ENCODE data around the gene TMA7. TPM values are rescaled to one million over a fixed set of nuclear protein-coding genes. Genes with fewer than 3 reads are reported as not detected.

Gene TMA7
- polyA plus RNA-seq, 1 donor from 2014 or later, result 1,747 TPM

- H3K4me2 ChIP-seq (ENCODE audit: low read length), result no peak overlapping the region
- no peak overlapping the region for H3K9ac ChIP-seq (ENCODE audit: low read length)
- no peaks in the 10 kb centered on the region for H3K79me2 ChIP-seq (replicated peaks; ENCODE audit: insufficient read depth, low read length)
- no peaks in the 10 kb centered on the region for H3K36me3 ChIP-seq (ENCODE audit: insufficient read depth, low read length)
- no peaks in the 10 kb centered on the region for H3K27me3 ChIP-seq (ENCODE audit: insufficient read depth, low read depth, low read length)
- H3K9me2 ChIP-seq (ENCODE audit: insufficient read depth, low read length), result no peaks in the 10 kb centered on the region
- no peak overlapping the region for H2AFZ ChIP-seq (ENCODE audit: low read depth, low read length)
- no peak overlapping the region for H3K27ac ChIP-seq (ENCODE audit: low read length)
- TF ChIP-seq EZH2 (IDR thresholded peaks at IDR 0.05; ENCODE audit: borderline replicate concordance, insufficient read depth, low read length, poor library complexity, severe bottlenecking) (no peak), EP300 (conservative IDR thresholded peaks at IDR 0.05; ENCODE audit: poor library complexity, severe bottlenecking) (no peak)
- no peak overlapping the region for H3K4me3 ChIP-seq (ENCODE audit: low read length)
- no peaks in the 10 kb centered on the region for H3K9me3 ChIP-seq (ENCODE audit: low read length)
- H3F3A ChIP-seq (ENCODE audit: insufficient read depth, low read length, poor library complexity, severe bottlenecking), result no peaks in the 10 kb centered on the region
- no peaks in the 10 kb centered on the region for H4K20me1 ChIP-seq (ENCODE audit: insufficient read depth)
These were observed 30.5 kb upstream of the TMA7 start for GRCh38 chr3:48409291-48410201.

DNA sequence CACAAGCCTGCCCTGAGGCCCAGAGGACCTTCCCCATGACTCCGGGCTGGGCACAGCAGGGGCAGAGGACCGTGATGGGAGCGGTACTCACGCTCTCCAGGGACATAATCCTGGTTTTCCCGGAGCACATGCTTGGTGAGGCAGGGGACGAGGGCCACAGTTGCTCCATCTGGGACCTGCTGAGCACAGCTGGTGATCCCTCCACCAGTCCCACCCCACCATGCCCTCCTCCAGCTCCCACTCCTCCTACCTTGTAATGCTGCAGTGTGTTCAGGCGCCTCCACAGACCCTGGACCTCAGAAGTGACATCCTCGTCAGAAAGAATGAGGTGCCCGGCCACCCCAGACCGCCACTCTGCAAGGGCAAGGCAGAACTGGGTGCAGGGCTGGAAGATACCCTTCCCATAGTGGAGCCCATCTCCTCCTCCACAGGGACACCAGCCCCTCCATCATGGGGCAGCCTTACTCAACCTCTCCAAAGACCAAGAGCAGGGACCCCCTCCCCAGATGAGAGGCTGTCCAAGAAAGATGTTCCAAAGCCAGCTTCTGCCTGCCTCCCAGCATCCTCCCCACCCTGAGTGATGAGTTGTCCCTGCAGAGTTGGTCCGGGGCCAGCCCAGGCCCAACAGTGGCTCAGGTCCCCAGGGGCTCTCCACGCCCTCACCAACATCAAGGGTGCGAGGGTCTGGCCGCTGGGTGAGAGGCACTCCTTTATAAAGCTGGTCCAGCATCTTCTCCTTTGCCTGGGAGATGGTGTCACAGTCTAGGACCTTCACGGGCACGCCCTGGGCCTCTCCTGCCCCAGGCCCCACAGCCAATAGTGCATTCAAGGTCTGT lies 29.6 kb upstream of the TMA7 start:
- no peaks in the 10 kb centered on the region for H3K9me2 ChIP-seq (ENCODE audit: insufficient read depth, low read length)
- no peaks in the 10 kb centered on the region for H3K79me2 ChIP-seq (replicated peaks; ENCODE audit: insufficient read depth, low read length)
- H3K27ac ChIP-seq (ENCODE audit: low read length), result no peak overlapping the region
- no peaks in the 10 kb centered on the region for H4K20me1 ChIP-seq (ENCODE audit: insufficient read depth)
- H3K9ac ChIP-seq (ENCODE audit: low read length), result no peak overlapping the region
- TF ChIP-seq SMC3 (conservative IDR thresholded peaks at IDR 0.05; ENCODE audit: poor library complexity) (no peak), EP300 (conservative IDR thresholded peaks at IDR 0.05; ENCODE audit: poor library complexity, severe bottlenecking) (no peak), TAF1 (IDR thresholded peaks at IDR 0.05; ENCODE audit: low read depth) (no peak), REST (IDR thresholded peaks at IDR 0.05; ENCODE audit: borderline replicate concordance) (no peak), MXI1 (conservative IDR thresholded peaks at IDR 0.05; ENCODE audit: poor library complexity, severe bottlenecking) (no peak), RAD21 (conservative IDR thresholded peaks at IDR 0.05) (no peak), EZH2 (IDR thresholded peaks at IDR 0.05; ENCODE audit: borderline replicate concordance, insufficient read depth, low read length, poor library complexity, severe bottlenecking) (no peak), POLR2AphosphoS5 (IDR thresholded peaks at IDR 0.05) (no peak)
- TF ChIP-seq, protein P1, sequence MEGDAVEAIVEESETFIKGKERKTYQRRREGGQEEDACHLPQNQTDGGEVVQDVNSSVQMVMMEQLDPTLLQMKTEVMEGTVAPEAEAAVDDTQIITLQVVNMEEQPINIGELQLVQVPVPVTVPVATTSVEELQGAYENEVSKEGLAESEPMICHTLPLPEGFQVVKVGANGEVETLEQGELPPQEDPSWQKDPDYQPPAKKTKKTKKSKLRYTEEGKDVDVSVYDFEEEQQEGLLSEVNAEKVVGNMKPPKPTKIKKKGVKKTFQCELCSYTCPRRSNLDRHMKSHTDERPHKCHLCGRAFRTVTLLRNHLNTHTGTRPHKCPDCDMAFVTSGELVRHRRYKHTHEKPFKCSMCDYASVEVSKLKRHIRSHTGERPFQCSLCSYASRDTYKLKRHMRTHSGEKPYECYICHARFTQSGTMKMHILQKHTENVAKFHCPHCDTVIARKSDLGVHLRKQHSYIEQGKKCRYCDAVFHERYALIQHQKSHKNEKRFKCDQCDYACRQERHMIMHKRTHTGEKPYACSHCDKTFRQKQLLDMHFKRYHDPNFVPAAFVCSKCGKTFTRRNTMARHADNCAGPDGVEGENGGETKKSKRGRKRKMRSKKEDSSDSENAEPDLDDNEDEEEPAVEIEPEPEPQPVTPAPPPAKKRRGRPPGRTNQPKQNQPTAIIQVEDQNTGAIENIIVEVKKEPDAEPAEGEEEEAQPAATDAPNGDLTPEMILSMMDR (IDR thresholded peaks at IDR 0.05; ENCODE audit: poor library complexity, severe bottlenecking), result no peak
- no peaks in the 10 kb centered on the region for H3K27me3 ChIP-seq (ENCODE audit: insufficient read depth, low read depth, low read length)
- H3K4me2 ChIP-seq (ENCODE audit: low read length), result no peak overlapping the region
- H3K36me3 ChIP-seq (ENCODE audit: insufficient read depth, low read length), result no peaks in the 10 kb centered on the region
- no peak overlapping the region for H2AFZ ChIP-seq (ENCODE audit: low read depth, low read length)
- H3K9me3 ChIP-seq (ENCODE audit: low read length), result no peaks in the 10 kb centered on the region
- H3K4me3 ChIP-seq (ENCODE audit: low read length), result no peak overlapping the region
- H3F3A ChIP-seq (ENCODE audit: insufficient read depth, low read length, poor library complexity, severe bottlenecking), result no peaks in the 10 kb centered on the region

Data from neural cell (in vitro differentiated cells).